Astrocyte (in vitro differentiated cells and primary cell): ENCODE results near the gene SNED1. TPM values are rescaled to one million over a fixed set of nuclear protein-coding genes. Genes with fewer than 3 reads are reported as not detected.
"Not testable (repeated sequence)": the region's sequence is repeated elsewhere in the genome, so short reads cannot be mapped to it uniquely, and the experiment has no call there.

Experiments used
- DNase-seq: peaks from one replicate; pipeline ENCODE4 v3.0.0-alpha.2; 2010; ENCODE audit warnings: low read depth
- FAIRE-seq: peaks from 2 replicates; lab custom pipeline; 2011; peaks lifted over from hg19 to GRCh38; lab: Jason Lieb, UNC
- H2AFZ ChIP-seq: 2 replicates; pipeline ENCODE4 v1.6.0; 2012; ENCODE audit warnings: low read depth, low read length, inconsistent platforms
- H3K27ac ChIP-seq: 2 replicates; pipeline ENCODE4 v1.5.1; 2011; ENCODE audit warnings: low read depth, low read length, inconsistent platforms
- H3K27me3 ChIP-seq: 2 replicates; pipeline ENCODE4 v1.6.0; 2011; ENCODE audit warnings: low read length, inconsistent platforms; ENCODE audit not compliant: insufficient read depth
- H3K36me3 ChIP-seq: 2 replicates; pipeline ENCODE4 v1.5.1; 2011; ENCODE audit warnings: low read length, inconsistent platforms; ENCODE audit not compliant: insufficient read depth
- H3K4me1 ChIP-seq: 2 replicates; pipeline ENCODE4 v1.5.1; 2011; ENCODE audit warnings: low read length, inconsistent platforms; ENCODE audit not compliant: insufficient read depth
- H3K4me2 ChIP-seq: 2 replicates; pipeline ENCODE4 v1.6.0; 2012; ENCODE audit warnings: low read length, inconsistent platforms
- H3K4me3 ChIP-seq: 2 replicates; pipeline ENCODE4 v1.5.1; 2011; ENCODE audit warnings: low read depth, mild to moderate bottlenecking, low read length, inconsistent platforms; ENCODE audit not compliant: insufficient read depth
- H3K79me2 ChIP-seq: 2 replicates; pipeline ENCODE4 v1.6.0; 2012; ENCODE audit warnings: mild to moderate bottlenecking, low read length, inconsistent platforms; ENCODE audit not compliant: insufficient read depth
- H3K9ac ChIP-seq: 2 replicates; pipeline ENCODE4 v1.6.0; 2012; ENCODE audit warnings: mild to moderate bottlenecking, low read length, inconsistent platforms
- H3K9me3 ChIP-seq: 2 replicates; pipeline ENCODE4 v1.5.1; 2012; ENCODE audit warnings: low read depth, mild to moderate bottlenecking, low read length, inconsistent platforms; ENCODE audit not compliant: insufficient read depth
- H4K20me1 ChIP-seq: 2 replicates; pipeline ENCODE4 v1.6.0; 2012; ENCODE audit warnings: low read length, inconsistent platforms; ENCODE audit not compliant: insufficient read depth
- H3K27ac Mint-ChIP-seq: one replicate; pipeline ENCODE4 v1.8.0; 2021; ENCODE audit warnings: mild to moderate bottlenecking, mixed read lengths; ENCODE audit not compliant: unreplicated experiment
- H3K27me3 Mint-ChIP-seq: one replicate; pipeline ENCODE4 v1.8.0; 2021; ENCODE audit warnings: low read depth, mixed read lengths; ENCODE audit not compliant: unreplicated experiment
- H3K36me3 Mint-ChIP-seq: one replicate; pipeline ENCODE4 v1.8.0; 2021; ENCODE audit warnings: low read depth, mixed read lengths; ENCODE audit not compliant: unreplicated experiment
- H3K4me1 Mint-ChIP-seq: one replicate; pipeline ENCODE4 v1.8.0; 2021; ENCODE audit warnings: low read depth, mixed read lengths; ENCODE audit not compliant: unreplicated experiment
- H3K4me3 Mint-ChIP-seq: one replicate; pipeline ENCODE4 v1.8.0; 2021; ENCODE audit warnings: mild to moderate bottlenecking, moderate library complexity, mixed read lengths; ENCODE audit not compliant: unreplicated experiment
- H3K9me3 Mint-ChIP-seq: one replicate; pipeline ENCODE4 v1.8.0; 2021; ENCODE audit warnings: mild to moderate bottlenecking, mixed read lengths; ENCODE audit not compliant: unreplicated experiment
- CTCF ChIP-seq: IDR thresholded peaks from 2 replicates; pipeline ENCODE4 v1.5.1; 2011; ENCODE audit warnings: low read depth, mild to moderate bottlenecking, inconsistent platforms, low read length, moderate library complexity; ENCODE audit not compliant: insufficient read depth
- EZH2 ChIP-seq: IDR thresholded peaks from 2 replicates; pipeline ENCODE4 v1.6.1; 2012; ENCODE audit warnings: mild to moderate bottlenecking, low read length, inconsistent platforms; ENCODE audit not compliant: insufficient read depth
- total RNA-seq: library from RNA; stranded (reverse); gene quantifications from 2 replicates; pipeline ENCODE4 v1.2.1, GENCODE V29; 2021

SNED1 gene
- total RNA-seq, 1 donor from 2014 or later, result 0.23 TPM

- Histone ChIP-seq H3K9ac (no peak overlapping the region), H3K36me3 (no peaks in the 10 kb centered on the region), H3K27ac (no peak overlapping the region), H3K79me2 (no peaks in the 10 kb centered on the region), H3K9me3 (no peaks in the 10 kb centered on the region), H2AFZ (no peak overlapping the region), H3K27me3 (peaks cover 22% of the 10 kb centered on the region), H3K4me3 (no peak overlapping the region), H4K20me1 (no peaks in the 10 kb centered on the region), H3K4me1 (no peaks in the 10 kb centered on the region), H3K4me2 (no peak overlapping the region)
- Mint-ChIP-seq H3K4me3 (no peak overlapping the region), H3K9me3 (no peaks in the 10 kb centered on the region), H3K27me3 (peaks cover 37% of the 10 kb centered on the region), H3K27ac (no peak overlapping the region), H3K36me3 (no peaks in the 10 kb centered on the region), H3K4me1 (no peaks in the 10 kb centered on the region)
- TF ChIP-seq CTCF, result no peak
- TF ChIP-seq EZH2, result no peak
- no peak for DNase-seq
- no peak for FAIRE-seq
These were observed 23.4 kb upstream of the SNED1 start for GRCh38 chr2:240974771-240975572.

GRCh38 chr2:240975903-240976302 lies 22.5 kb upstream of the SNED1 start:
- not testable (repeated sequence) for H3K4me3 ChIP-seq, H3K27ac Mint-ChIP-seq, FAIRE-seq, DNase-seq, H4K20me1 ChIP-seq, H3K4me1 Mint-ChIP-seq, H3K9me3 ChIP-seq, H2AFZ ChIP-seq, H3K9ac ChIP-seq, H3K27ac ChIP-seq, H3K9me3 Mint-ChIP-seq, H3K4me3 Mint-ChIP-seq, H3K36me3 ChIP-seq, H3K4me2 ChIP-seq, H3K79me2 ChIP-seq, H3K36me3 Mint-ChIP-seq, H3K4me1 ChIP-seq
- H3K27me3 ChIP-seq, result peaks cover 22% of the 10 kb centered on the region
- peaks cover 31% of the 10 kb centered on the region for H3K27me3 Mint-ChIP-seq

GRCh38 chr2:240981280-240981679 lies 17.1 kb upstream of the SNED1 start:
- H3K4me1 Mint-ChIP-seq, result no peaks in the 10 kb centered on the region
- H3K27ac Mint-ChIP-seq, result no peak overlapping the region
- Histone ChIP-seq H4K20me1 (no peaks in the 10 kb centered on the region), H3K27me3 (peaks cover 11% of the 10 kb centered on the region), H3K9ac (no peak overlapping the region), H3K79me2 (no peaks in the 10 kb centered on the region), H3K4me2 (no peak overlapping the region), H3K27ac (no peak overlapping the region), H3K36me3 (no peaks in the 10 kb centered on the region), H2AFZ (no peak overlapping the region), H3K9me3 (no peaks in the 10 kb centered on the region), H3K4me1 (no peaks in the 10 kb centered on the region), H3K4me3 (no peak overlapping the region)
- peak; percentile 14 for DNase-seq
- no peak for FAIRE-seq
- H3K9me3 Mint-ChIP-seq, result no peaks in the 10 kb centered on the region
- H3K27me3 Mint-ChIP-seq, result peaks cover 33% of the 10 kb centered on the region
- TF ChIP-seq EZH2, result no peak
- no peak for TF ChIP-seq CTCF
- no peak overlapping the region for H3K4me3 Mint-ChIP-seq
- no peaks in the 10 kb centered on the region for H3K36me3 Mint-ChIP-seq
